ENCODE results near the gene UNK. TPM values are rescaled to one million over a fixed set of nuclear protein-coding genes. Genes with fewer than 3 reads are reported as not detected.

UNK gene
- total and polyA plus RNA-seq, 2 of the 13 experiments (the other 11 are each of a cell fraction or from before 2014, with no cell fraction given) = 31.6 to 33.0 TPM

DNA sequence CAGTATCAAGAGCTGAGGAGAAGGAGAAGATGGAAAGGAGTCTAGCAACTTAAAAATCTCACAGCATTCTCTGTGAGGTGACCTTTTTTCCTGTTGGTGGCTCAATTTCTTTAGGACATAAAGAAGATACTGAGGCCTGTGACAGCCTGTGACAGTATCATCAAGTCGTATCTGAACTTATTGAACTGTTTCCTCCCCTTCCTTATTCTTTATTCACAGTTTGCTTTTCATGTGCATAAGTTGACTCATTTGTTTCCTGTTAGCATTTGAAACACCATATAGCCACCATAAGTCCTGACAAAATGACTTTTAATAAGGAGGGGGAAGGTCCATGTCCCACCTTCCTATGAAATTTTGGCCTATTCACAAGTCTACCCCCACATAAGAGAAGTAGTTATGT, 8.9 kb downstream of the UNK start:
- no peaks in the 10 kb centered on the region for H3K27me3 ChIP-seq (ENCODE audit: control insufficient read depth in 1 of 2, insufficient read depth in 2 of 2, low read length in 2 of 2)
- H4K20me1 ChIP-seq (ENCODE audit: insufficient read depth, low read length) = 0 out of 2 replicates have a peak, but pooled peaks cover 5% of the 10 kb centered on the region
- no peaks in the 10 kb centered on the region for H3K9me3 ChIP-seq (ENCODE audit: low read length)
- FAIRE-seq = no peak
- WGBS (ENCODE audit: low lambda C conversion rate) = 94% methylated on average over 1 of the region's 1 CpG
- no peak overlapping the region for H3K27ac ChIP-seq (ENCODE audit: extremely low read length, insufficient read depth, low read length)
- H3K4me3 ChIP-seq (replicated peaks in 1 of 3; ENCODE audit: insufficient read depth in 1 of 3, low read depth in 2 of 3, low read length in 3 of 3) = no peak overlapping the region
- TF ChIP-seq ZNF589 (CRISPR knock-in tag; conservative IDR thresholded peaks at IDR 0.05) (no peak), ZNF619 (CRISPR knock-in tag; IDR thresholded peaks at IDR 0.05) (no peak), MEF2D (CRISPR knock-in tag; IDR thresholded peaks at IDR 0.05) (no peak), ATF7-NPFF (CRISPR knock-in tag; IDR thresholded peaks at IDR 0.05; ENCODE audit: low read depth) (no peak), TSC22D2 (CRISPR knock-in tag; IDR thresholded peaks at IDR 0.05; ENCODE audit: borderline replicate concordance) (no peak), NR2C2 (CRISPR knock-in tag; IDR thresholded peaks at IDR 0.05; ENCODE audit: borderline replicate concordance) (no peak), SAP130 (CRISPR knock-in tag; IDR thresholded peaks at IDR 0.05; ENCODE audit: low read depth) (no peak), RBM39 (IDR thresholded peaks at IDR 0.05; ENCODE audit: low read depth, low read length, poor library complexity, severe bottlenecking) (no peak), TOPORS (CRISPR knock-in tag; IDR thresholded peaks at IDR 0.05) (no peak), ZNF12 (CRISPR knock-in tag; IDR thresholded peaks at IDR 0.05) (no peak), ARID2 (CRISPR knock-in tag; IDR thresholded peaks at IDR 0.05; ENCODE audit: borderline replicate concordance) (no peak)
- TF ChIP-seq, protein P1, sequence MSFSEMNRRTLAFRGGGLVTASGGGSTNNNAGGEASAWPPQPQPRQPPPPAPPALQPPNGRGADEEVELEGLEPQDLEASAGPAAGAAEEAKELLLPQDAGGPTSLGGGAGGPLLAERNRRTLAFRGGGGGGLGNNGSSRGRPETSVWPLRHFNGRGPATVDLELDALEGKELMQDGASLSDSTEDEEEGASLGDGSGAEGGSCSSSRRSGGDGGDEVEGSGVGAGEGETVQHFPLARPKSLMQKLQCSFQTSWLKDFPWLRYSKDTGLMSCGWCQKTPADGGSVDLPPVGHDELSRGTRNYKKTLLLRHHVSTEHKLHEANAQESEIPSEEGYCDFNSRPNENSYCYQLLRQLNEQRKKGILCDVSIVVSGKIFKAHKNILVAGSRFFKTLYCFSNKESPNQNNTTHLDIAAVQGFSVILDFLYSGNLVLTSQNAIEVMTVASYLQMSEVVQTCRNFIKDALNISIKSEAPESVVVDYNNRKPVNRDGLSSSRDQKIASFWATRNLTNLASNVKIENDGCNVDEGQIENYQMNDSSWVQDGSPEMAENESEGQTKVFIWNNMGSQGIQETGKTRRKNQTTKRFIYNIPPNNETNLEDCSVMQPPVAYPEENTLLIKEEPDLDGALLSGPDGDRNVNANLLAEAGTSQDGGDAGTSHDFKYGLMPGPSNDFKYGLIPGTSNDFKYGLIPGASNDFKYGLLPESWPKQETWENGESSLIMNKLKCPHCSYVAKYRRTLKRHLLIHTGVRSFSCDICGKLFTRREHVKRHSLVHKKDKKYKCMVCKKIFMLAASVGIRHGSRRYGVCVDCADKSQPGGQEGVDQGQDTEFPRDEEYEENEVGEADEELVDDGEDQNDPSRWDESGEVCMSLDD (CRISPR knock-in tag; IDR thresholded peaks at IDR 0.05; ENCODE audit: borderline replicate concordance) = no peak
- TF ChIP-seq, protein P2, sequence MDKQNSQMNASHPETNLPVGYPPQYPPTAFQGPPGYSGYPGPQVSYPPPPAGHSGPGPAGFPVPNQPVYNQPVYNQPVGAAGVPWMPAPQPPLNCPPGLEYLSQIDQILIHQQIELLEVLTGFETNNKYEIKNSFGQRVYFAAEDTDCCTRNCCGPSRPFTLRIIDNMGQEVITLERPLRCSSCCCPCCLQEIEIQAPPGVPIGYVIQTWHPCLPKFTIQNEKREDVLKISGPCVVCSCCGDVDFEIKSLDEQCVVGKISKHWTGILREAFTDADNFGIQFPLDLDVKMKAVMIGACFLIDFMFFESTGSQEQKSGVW (CRISPR knock-in tag; IDR thresholded peaks at IDR 0.05; ENCODE audit: borderline replicate concordance) = no peak
- TF ChIP-seq, protein P3, sequence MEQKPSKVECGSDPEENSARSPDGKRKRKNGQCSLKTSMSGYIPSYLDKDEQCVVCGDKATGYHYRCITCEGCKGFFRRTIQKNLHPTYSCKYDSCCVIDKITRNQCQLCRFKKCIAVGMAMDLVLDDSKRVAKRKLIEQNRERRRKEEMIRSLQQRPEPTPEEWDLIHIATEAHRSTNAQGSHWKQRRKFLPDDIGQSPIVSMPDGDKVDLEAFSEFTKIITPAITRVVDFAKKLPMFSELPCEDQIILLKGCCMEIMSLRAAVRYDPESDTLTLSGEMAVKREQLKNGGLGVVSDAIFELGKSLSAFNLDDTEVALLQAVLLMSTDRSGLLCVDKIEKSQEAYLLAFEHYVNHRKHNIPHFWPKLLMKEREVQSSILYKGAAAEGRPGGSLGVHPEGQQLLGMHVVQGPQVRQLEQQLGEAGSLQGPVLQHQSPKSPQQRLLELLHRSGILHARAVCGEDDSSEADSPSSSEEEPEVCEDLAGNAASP (CRISPR knock-in tag; IDR thresholded peaks at IDR 0.05; ENCODE audit: borderline replicate concordance) = no peak
- TF ChIP-seq, protein P4, sequence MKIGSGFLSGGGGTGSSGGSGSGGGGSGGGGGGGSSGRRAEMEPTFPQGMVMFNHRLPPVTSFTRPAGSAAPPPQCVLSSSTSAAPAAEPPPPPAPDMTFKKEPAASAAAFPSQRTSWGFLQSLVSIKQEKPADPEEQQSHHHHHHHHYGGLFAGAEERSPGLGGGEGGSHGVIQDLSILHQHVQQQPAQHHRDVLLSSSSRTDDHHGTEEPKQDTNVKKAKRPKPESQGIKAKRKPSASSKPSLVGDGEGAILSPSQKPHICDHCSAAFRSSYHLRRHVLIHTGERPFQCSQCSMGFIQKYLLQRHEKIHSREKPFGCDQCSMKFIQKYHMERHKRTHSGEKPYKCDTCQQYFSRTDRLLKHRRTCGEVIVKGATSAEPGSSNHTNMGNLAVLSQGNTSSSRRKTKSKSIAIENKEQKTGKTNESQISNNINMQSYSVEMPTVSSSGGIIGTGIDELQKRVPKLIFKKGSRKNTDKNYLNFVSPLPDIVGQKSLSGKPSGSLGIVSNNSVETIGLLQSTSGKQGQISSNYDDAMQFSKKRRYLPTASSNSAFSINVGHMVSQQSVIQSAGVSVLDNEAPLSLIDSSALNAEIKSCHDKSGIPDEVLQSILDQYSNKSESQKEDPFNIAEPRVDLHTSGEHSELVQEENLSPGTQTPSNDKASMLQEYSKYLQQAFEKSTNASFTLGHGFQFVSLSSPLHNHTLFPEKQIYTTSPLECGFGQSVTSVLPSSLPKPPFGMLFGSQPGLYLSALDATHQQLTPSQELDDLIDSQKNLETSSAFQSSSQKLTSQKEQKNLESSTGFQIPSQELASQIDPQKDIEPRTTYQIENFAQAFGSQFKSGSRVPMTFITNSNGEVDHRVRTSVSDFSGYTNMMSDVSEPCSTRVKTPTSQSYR (CRISPR knock-in tag; IDR thresholded peaks at IDR 0.05; ENCODE audit: borderline replicate concordance) = no peak
- H3K36me3 ChIP-seq (replicated peaks in 1 of 2; ENCODE audit: control insufficient read depth in 1 of 2, insufficient read depth in 2 of 2, low read length in 2 of 2) = peaks cover 11 to 50% of the 10 kb centered on the region in 2 experiments
- no peak overlapping the region for H2AFZ ChIP-seq (ENCODE audit: low read length)
- H3K4me2 ChIP-seq (ENCODE audit: low read depth, low read length) = no peak overlapping the region
- H3K9ac ChIP-seq (ENCODE audit: insufficient read depth, low read depth, low read length) = no peak overlapping the region
- H3K4me1 ChIP-seq (ENCODE audit: insufficient read depth, low read length) = peaks cover 18% of the 10 kb centered on the region
- DNase-seq (ENCODE audit: low spot score) = no peak
- ChIA-PET CTCF (ENCODE audit: low intra/inter-chr PET ratio, low total read pairs) (no interaction called here), POLR2A (interaction anchor here (4.2 to 6.0 kb wide), 2 partner anchors 14 kb away, joined by 45 to 52 read pairs; a partner anchor contains a TSS)
- peaks cover 80% of the 10 kb centered on the region for H3K79me2 ChIP-seq (ENCODE audit: insufficient read depth, low read length)
- no TSS peak for BruUV-seq (replicated peaks)
- intact Hi-C loops (cut with micrococcal nuclease; ENCODE audit: unreplicated experiment) (no loop called here), in situ Hi-C loops (cut with HindIII; ENCODE audit: extremely low pct_ligation_motif_present, low pct_unique_long_range_greater_than_20kb) (no loop called here)
- ATAC-seq = no peak

Data from HepG2 (cell line).